ENCODE results near the gene IL20RB.

IL20RB gene

GRCh38 chr3:136946978-136947377, 10.8 kb upstream of the IL20RB start:
- Histone ChIP-seq H3K36me3 (ENCODE audit: control insufficient read depth, insufficient read depth, low read length) (peaks cover 26% of the 10 kb centered on the region), H3K9me3 (ENCODE audit: control insufficient read depth, low read length) (no peaks in the 10 kb centered on the region), H3K4me1 (ENCODE audit: control insufficient read depth, insufficient read depth, low read length, poor library complexity, severe bottlenecking) (peaks cover 25% of the 10 kb centered on the region), H3K27ac (ENCODE audit: low read depth, low read length, severe bottlenecking) (no peak overlapping the region), H3K4me3 (ENCODE audit: extremely low read depth, insufficient read depth, low read length, poor library complexity, severe bottlenecking) (no peak overlapping the region)
- WGBS, 2 experiments (ENCODE audit: insufficient coverage in 2 of 2), result 100% methylated on average over 1 of the region's 1 CpG

GRCh38 chr3:136947477-136947876, 10.3 kb upstream of the IL20RB start:
- no peak overlapping the region for H3K4me3 ChIP-seq (ENCODE audit: extremely low read depth, insufficient read depth, low read length, poor library complexity, severe bottlenecking)
- peaks cover 26% of the 10 kb centered on the region for H3K4me1 ChIP-seq (ENCODE audit: control insufficient read depth, insufficient read depth, low read length, poor library complexity, severe bottlenecking)
- H3K36me3 ChIP-seq (ENCODE audit: control insufficient read depth, insufficient read depth, low read length), result peaks cover 26% of the 10 kb centered on the region
- H3K9me3 ChIP-seq (ENCODE audit: control insufficient read depth, low read length), result no peaks in the 10 kb centered on the region
- WGBS, 2 experiments (ENCODE audit: insufficient coverage in 2 of 2), result 0% methylated on average over 1 of the region's 2 CpGs; no CpG with 5 or more reads in 1 of the 2 experiments
- H3K27ac ChIP-seq (ENCODE audit: low read depth, low read length, severe bottlenecking), result no peak overlapping the region

GRCh38 chr3:136949146-136949545, 8.6 kb upstream of the IL20RB start:
- no peak overlapping the region for H3K4me3 ChIP-seq (ENCODE audit: extremely low read depth, insufficient read depth, low read length, poor library complexity, severe bottlenecking)
- no peak overlapping the region for H3K27ac ChIP-seq (ENCODE audit: low read depth, low read length, severe bottlenecking)
- H3K4me1 ChIP-seq (ENCODE audit: control insufficient read depth, insufficient read depth, low read length, poor library complexity, severe bottlenecking), result peaks cover 17% of the 10 kb centered on the region
- peaks cover 21% of the 10 kb centered on the region for H3K36me3 ChIP-seq (ENCODE audit: control insufficient read depth, insufficient read depth, low read length)
- no peaks in the 10 kb centered on the region for H3K9me3 ChIP-seq (ENCODE audit: control insufficient read depth, low read length)

GRCh38 chr3:136949708-136950107, 8.1 kb upstream of the IL20RB start:
- H3K4me3 ChIP-seq (ENCODE audit: extremely low read depth, insufficient read depth, low read length, poor library complexity, severe bottlenecking), result no peak overlapping the region
- peaks cover 21% of the 10 kb centered on the region for H3K36me3 ChIP-seq (ENCODE audit: control insufficient read depth, insufficient read depth, low read length)
- H3K4me1 ChIP-seq (ENCODE audit: control insufficient read depth, insufficient read depth, low read length, poor library complexity, severe bottlenecking), result peaks cover 21% of the 10 kb centered on the region
- no peaks in the 10 kb centered on the region for H3K9me3 ChIP-seq (ENCODE audit: control insufficient read depth, low read length)
- H3K27ac ChIP-seq (ENCODE audit: low read depth, low read length, severe bottlenecking), result no peak overlapping the region
- no CpG with 5 or more reads among the region's 2 CpGs for WGBS, 2 experiments (ENCODE audit: insufficient coverage in 2 of 2)

- H3K9me3 ChIP-seq (ENCODE audit: control insufficient read depth, low read length), result no peaks in the 10 kb centered on the region
- peaks cover 30% of the 10 kb centered on the region for H3K4me1 ChIP-seq (ENCODE audit: control insufficient read depth, insufficient read depth, low read length, poor library complexity, severe bottlenecking)
- H3K36me3 ChIP-seq (ENCODE audit: control insufficient read depth, insufficient read depth, low read length), result peaks cover 17% of the 10 kb centered on the region
- no peak overlapping the region for H3K4me3 ChIP-seq (ENCODE audit: extremely low read depth, insufficient read depth, low read length, poor library complexity, severe bottlenecking)
- no peak overlapping the region for H3K27ac ChIP-seq (ENCODE audit: low read depth, low read length, severe bottlenecking)
- no CpG with 5 or more reads among the region's 1 CpG for WGBS, 2 experiments (ENCODE audit: insufficient coverage in 2 of 2)
Measured at GRCh38 chr3:136950623-136951022, 7.2 kb upstream of the IL20RB start.

GRCh38 chr3:136952292-136952691, 5.5 kb upstream of the IL20RB start:
- no CpG with 5 or more reads among the region's 1 CpG for WGBS, 2 experiments (ENCODE audit: insufficient coverage in 2 of 2)
- no peaks in the 10 kb centered on the region for H3K9me3 ChIP-seq (ENCODE audit: control insufficient read depth, low read length)
- no peak overlapping the region for H3K4me3 ChIP-seq (ENCODE audit: extremely low read depth, insufficient read depth, low read length, poor library complexity, severe bottlenecking)
- no peak overlapping the region for H3K27ac ChIP-seq (ENCODE audit: low read depth, low read length, severe bottlenecking)
- peaks cover 9% of the 10 kb centered on the region for H3K36me3 ChIP-seq (ENCODE audit: control insufficient read depth, insufficient read depth, low read length)
- peaks cover 47% of the 10 kb centered on the region for H3K4me1 ChIP-seq (ENCODE audit: control insufficient read depth, insufficient read depth, low read length, poor library complexity, severe bottlenecking)

- no peaks in the 10 kb centered on the region for H3K9me3 ChIP-seq (ENCODE audit: control insufficient read depth, low read length)
- peaks cover 52% of the 10 kb centered on the region for H3K4me1 ChIP-seq (ENCODE audit: control insufficient read depth, insufficient read depth, low read length, poor library complexity, severe bottlenecking)
- H3K36me3 ChIP-seq (ENCODE audit: control insufficient read depth, insufficient read depth, low read length), result peaks cover 11% of the 10 kb centered on the region
- H3K27ac ChIP-seq (ENCODE audit: low read depth, low read length, severe bottlenecking), result no peak overlapping the region
- WGBS, 2 experiments (ENCODE audit: insufficient coverage in 2 of 2), result 100% methylated on average over 1 of the region's 2 CpGs
- H3K4me3 ChIP-seq (ENCODE audit: extremely low read depth, insufficient read depth, low read length, poor library complexity, severe bottlenecking), result no peak overlapping the region
Measured at GRCh38 chr3:136954251-136954650, 3.5 kb upstream of the IL20RB start.

- Histone ChIP-seq H3K4me3 (ENCODE audit: extremely low read depth, insufficient read depth, low read length, poor library complexity, severe bottlenecking) (no peak overlapping the region), H3K36me3 (ENCODE audit: control insufficient read depth, insufficient read depth, low read length) (peaks cover 16% of the 10 kb centered on the region), H3K27ac (ENCODE audit: low read depth, low read length, severe bottlenecking) (peak overlapping the region; percentile 42), H3K9me3 (ENCODE audit: control insufficient read depth, low read length) (no peaks in the 10 kb centered on the region), H3K4me1 (ENCODE audit: control insufficient read depth, insufficient read depth, low read length, poor library complexity, severe bottlenecking) (peaks cover 52% of the 10 kb centered on the region)
- WGBS, 2 experiments (ENCODE audit: insufficient coverage in 2 of 2), result 66 to 83% methylated on average over 3 to 4 of the region's 4 CpGs
Measured at GRCh38 chr3:136954980-136955780, 2.6 kb upstream of the IL20RB start.

GRCh38 chr3:136955813-136956212, 2.0 kb upstream of the IL20RB start:
- 84 to 93% methylated on average over 2 of the region's 2 CpGs for WGBS, 2 experiments (ENCODE audit: insufficient coverage in 2 of 2)
- H3K4me3 ChIP-seq (ENCODE audit: extremely low read depth, insufficient read depth, low read length, poor library complexity, severe bottlenecking), result no peak overlapping the region
- H3K9me3 ChIP-seq (ENCODE audit: control insufficient read depth, low read length), result no peaks in the 10 kb centered on the region
- H3K36me3 ChIP-seq (ENCODE audit: control insufficient read depth, insufficient read depth, low read length), result peaks cover 15% of the 10 kb centered on the region
- peak overlapping the region; percentile 42 for H3K27ac ChIP-seq (ENCODE audit: low read depth, low read length, severe bottlenecking)
- H3K4me1 ChIP-seq (ENCODE audit: control insufficient read depth, insufficient read depth, low read length, poor library complexity, severe bottlenecking), result peaks cover 55% of the 10 kb centered on the region

GRCh38 chr3:136956971-136957370, 812 bp upstream of the IL20RB start:
- Histone ChIP-seq H3K4me3 (ENCODE audit: extremely low read depth, insufficient read depth, low read length, poor library complexity, severe bottlenecking) (no peak overlapping the region), H3K36me3 (ENCODE audit: control insufficient read depth, insufficient read depth, low read length) (peaks cover 11% of the 10 kb centered on the region), H3K4me1 (ENCODE audit: control insufficient read depth, insufficient read depth, low read length, poor library complexity, severe bottlenecking) (peaks cover 53% of the 10 kb centered on the region), H3K27ac (ENCODE audit: low read depth, low read length, severe bottlenecking) (peak overlapping the region; percentile 13), H3K9me3 (ENCODE audit: control insufficient read depth, low read length) (no peaks in the 10 kb centered on the region)
- 100% methylated on average over 2 of the region's 2 CpGs; no CpG with 5 or more reads in 1 of the 2 experiments for WGBS, 2 experiments (ENCODE audit: insufficient coverage in 2 of 2)

- H3K4me1 ChIP-seq (ENCODE audit: control insufficient read depth, insufficient read depth, low read length, poor library complexity, severe bottlenecking), result peaks cover 49% of the 10 kb centered on the region
- no peaks in the 10 kb centered on the region for H3K9me3 ChIP-seq (ENCODE audit: control insufficient read depth, low read length)
- WGBS, 2 experiments (ENCODE audit: insufficient coverage in 2 of 2), result 88 to 92% methylated on average over 1 to 2 of the region's 2 CpGs
Measured at GRCh38 chr3:136958939-136959338, 1.2 kb downstream of the IL20RB start.

More at GRCh38 chr3:136958939-136959338, 1.2 kb downstream of the IL20RB start:
- Histone ChIP-seq H3K4me3 (ENCODE audit: extremely low read depth, insufficient read depth, low read length, poor library complexity, severe bottlenecking) (no peak overlapping the region), H3K27ac (ENCODE audit: low read depth, low read length, severe bottlenecking) (no peak overlapping the region), H3K36me3 (ENCODE audit: control insufficient read depth, insufficient read depth, low read length) (peaks cover 11% of the 10 kb centered on the region)

Data from mesodermal cell (in vitro differentiated cells).